ENCODE measurements around the gene RHOU.

RHOU gene

GRCh38 chr1:228776449-228776848, 41.2 kb downstream of the RHOU start:
- Histone ChIP-seq H3K9ac (ENCODE audit: low read length) (no peak overlapping the region), H3K4me1 (ENCODE audit: control insufficient read depth, insufficient read depth, low read length) (peaks cover 5% of the 10 kb centered on the region; the same call in 1 of the 2 replicates), H3K4me3 (ENCODE audit: low read depth, low read length) (no peak overlapping the region), H3K36me3 (ENCODE audit: control insufficient read depth, insufficient read depth, low read length) (no peaks in the 10 kb centered on the region), H3K9me3 (ENCODE audit: control insufficient read depth, insufficient read depth, low read depth, low read length) (no peaks in the 10 kb centered on the region), H3K27ac (ENCODE audit: low read depth, low read length) (no peak overlapping the region), H3K27me3 (ENCODE audit: control insufficient read depth, insufficient read depth, low read length) (no peaks in the 10 kb centered on the region)

- H3K4me1 ChIP-seq (ENCODE audit: control insufficient read depth, insufficient read depth, low read length): peaks cover 5% of the 10 kb centered on the region; the same call in 1 of the 2 replicates
- no peaks in the 10 kb centered on the region for H3K9me3 ChIP-seq (ENCODE audit: control insufficient read depth, insufficient read depth, low read depth, low read length)
- no peaks in the 10 kb centered on the region for H3K36me3 ChIP-seq (ENCODE audit: control insufficient read depth, insufficient read depth, low read length)
- no peak overlapping the region for H3K4me3 ChIP-seq (ENCODE audit: low read depth, low read length)
- no peak overlapping the region for H3K9ac ChIP-seq (ENCODE audit: low read length)
- H3K27ac ChIP-seq (ENCODE audit: low read depth, low read length): no peak overlapping the region
- H3K27me3 ChIP-seq (ENCODE audit: control insufficient read depth, insufficient read depth, low read length): no peaks in the 10 kb centered on the region
These were observed 42.0 kb downstream of the RHOU start for GRCh38 chr1:228777236-228777635.

- H3K9ac ChIP-seq (ENCODE audit: low read length): no peak overlapping the region
- H3K4me3 ChIP-seq (ENCODE audit: low read depth, low read length): no peak overlapping the region
- no peaks in the 10 kb centered on the region for H3K27me3 ChIP-seq (ENCODE audit: control insufficient read depth, insufficient read depth, low read length)
- H3K4me1 ChIP-seq (ENCODE audit: control insufficient read depth, insufficient read depth, low read length): peaks cover 5% of the 10 kb centered on the region; the same call in 1 of the 2 replicates
- no peaks in the 10 kb centered on the region for H3K36me3 ChIP-seq (ENCODE audit: control insufficient read depth, insufficient read depth, low read length)
- H3K27ac ChIP-seq (ENCODE audit: low read depth, low read length): no peak overlapping the region
- no peaks in the 10 kb centered on the region for H3K9me3 ChIP-seq (ENCODE audit: control insufficient read depth, insufficient read depth, low read depth, low read length)
These were observed 42.7 kb downstream of the RHOU start for GRCh38 chr1:228778026-228778425.

GRCh38 chr1:228778466-228778865, 43.2 kb downstream of the RHOU start:
- no peak overlapping the region for H3K27ac ChIP-seq (ENCODE audit: low read depth, low read length)
- no peak overlapping the region for H3K9ac ChIP-seq (ENCODE audit: low read length)

GRCh38 chr1:228778961-228779360, 43.7 kb downstream of the RHOU start:
- H3K4me3 ChIP-seq (ENCODE audit: low read depth, low read length): no peak overlapping the region
- H3K27ac ChIP-seq (ENCODE audit: low read depth, low read length): no peak overlapping the region
- H3K27me3 ChIP-seq (ENCODE audit: control insufficient read depth, insufficient read depth, low read length): no peaks in the 10 kb centered on the region
- H3K36me3 ChIP-seq (ENCODE audit: control insufficient read depth, insufficient read depth, low read length): no peaks in the 10 kb centered on the region
- no peaks in the 10 kb centered on the region for H3K9me3 ChIP-seq (ENCODE audit: control insufficient read depth, insufficient read depth, low read depth, low read length)
- no peak overlapping the region for H3K9ac ChIP-seq (ENCODE audit: low read length)
- H3K4me1 ChIP-seq (ENCODE audit: control insufficient read depth, insufficient read depth, low read length): peaks cover 5% of the 10 kb centered on the region; the same call in 1 of the 2 replicates

More at GRCh38 chr1:228778466-228778865, 43.2 kb downstream of the RHOU start:
- Histone ChIP-seq H3K4me3 (ENCODE audit: low read depth, low read length) (no peak overlapping the region), H3K9me3 (ENCODE audit: control insufficient read depth, insufficient read depth, low read depth, low read length) (no peaks in the 10 kb centered on the region), H3K4me1 (ENCODE audit: control insufficient read depth, insufficient read depth, low read length) (peaks cover 5% of the 10 kb centered on the region; the same call in 1 of the 2 replicates), H3K36me3 (ENCODE audit: control insufficient read depth, insufficient read depth, low read length) (no peaks in the 10 kb centered on the region), H3K27me3 (ENCODE audit: control insufficient read depth, insufficient read depth, low read length) (no peaks in the 10 kb centered on the region)

- no peaks in the 10 kb centered on the region for H3K27me3 ChIP-seq (ENCODE audit: control insufficient read depth, insufficient read depth, low read length)
- H3K9ac ChIP-seq (ENCODE audit: low read length): no peak overlapping the region
- peaks cover 5% of the 10 kb centered on the region; the same call in 1 of the 2 replicates for H3K4me1 ChIP-seq (ENCODE audit: control insufficient read depth, insufficient read depth, low read length)
- no peaks in the 10 kb centered on the region for H3K9me3 ChIP-seq (ENCODE audit: control insufficient read depth, insufficient read depth, low read depth, low read length)
- no peak overlapping the region for H3K4me3 ChIP-seq (ENCODE audit: low read depth, low read length)
- no peak overlapping the region for H3K27ac ChIP-seq (ENCODE audit: low read depth, low read length)
- no peaks in the 10 kb centered on the region for H3K36me3 ChIP-seq (ENCODE audit: control insufficient read depth, insufficient read depth, low read length)
These were observed 46.0 kb downstream of the RHOU start for GRCh38 chr1:228781161-228781808.

GRCh38 chr1:228781809-228782661, 46.8 kb downstream of the RHOU start:
- H3K27me3 ChIP-seq (ENCODE audit: control insufficient read depth, insufficient read depth, low read length): no peaks in the 10 kb centered on the region
- no peak overlapping the region for H3K9ac ChIP-seq (ENCODE audit: low read length)
- peaks cover 5% of the 10 kb centered on the region; the same call in 1 of the 2 replicates for H3K4me1 ChIP-seq (ENCODE audit: control insufficient read depth, insufficient read depth, low read length)
- no peaks in the 10 kb centered on the region for H3K9me3 ChIP-seq (ENCODE audit: control insufficient read depth, insufficient read depth, low read depth, low read length)
- no peaks in the 10 kb centered on the region for H3K36me3 ChIP-seq (ENCODE audit: control insufficient read depth, insufficient read depth, low read length)
- H3K27ac ChIP-seq (ENCODE audit: low read depth, low read length): no peak overlapping the region
- no peak overlapping the region for H3K4me3 ChIP-seq (ENCODE audit: low read depth, low read length)

- no peaks in the 10 kb centered on the region for H3K27me3 ChIP-seq (ENCODE audit: control insufficient read depth, insufficient read depth, low read length)
- no peak overlapping the region for H3K27ac ChIP-seq (ENCODE audit: low read depth, low read length)
- no peaks in the 10 kb centered on the region for H3K9me3 ChIP-seq (ENCODE audit: control insufficient read depth, insufficient read depth, low read depth, low read length)
- H3K36me3 ChIP-seq (ENCODE audit: control insufficient read depth, insufficient read depth, low read length): no peaks in the 10 kb centered on the region
- H3K4me1 ChIP-seq (ENCODE audit: control insufficient read depth, insufficient read depth, low read length): peaks cover 5% of the 10 kb centered on the region; the same call in 1 of the 2 replicates
- no peak overlapping the region for H3K4me3 ChIP-seq (ENCODE audit: low read depth, low read length)
- no peak overlapping the region for H3K9ac ChIP-seq (ENCODE audit: low read length)
These were observed 47.6 kb downstream of the RHOU start for GRCh38 chr1:228782662-228783417.

GRCh38 chr1:228783418-228784040, 48.2 kb downstream of the RHOU start:
- Histone ChIP-seq H3K27me3 (ENCODE audit: control insufficient read depth, insufficient read depth, low read length) (no peaks in the 10 kb centered on the region), H3K4me3 (ENCODE audit: low read depth, low read length) (no peak overlapping the region), H3K27ac (ENCODE audit: low read depth, low read length) (no peak overlapping the region), H3K9me3 (ENCODE audit: control insufficient read depth, insufficient read depth, low read depth, low read length) (no peaks in the 10 kb centered on the region), H3K4me1 (ENCODE audit: control insufficient read depth, insufficient read depth, low read length) (peaks cover 5% of the 10 kb centered on the region; the same call in 1 of the 2 replicates), H3K36me3 (ENCODE audit: control insufficient read depth, insufficient read depth, low read length) (no peaks in the 10 kb centered on the region), H3K9ac (ENCODE audit: low read length) (no peak overlapping the region)

- no peak overlapping the region for H3K27ac ChIP-seq (ENCODE audit: low read depth, low read length)
- no peaks in the 10 kb centered on the region for H3K27me3 ChIP-seq (ENCODE audit: control insufficient read depth, insufficient read depth, low read length)
- no peak overlapping the region for H3K9ac ChIP-seq (ENCODE audit: low read length)
- no peaks in the 10 kb centered on the region for H3K36me3 ChIP-seq (ENCODE audit: control insufficient read depth, insufficient read depth, low read length)
- H3K9me3 ChIP-seq (ENCODE audit: control insufficient read depth, insufficient read depth, low read depth, low read length): no peaks in the 10 kb centered on the region
- peaks cover 5% of the 10 kb centered on the region; the same call in 1 of the 2 replicates for H3K4me1 ChIP-seq (ENCODE audit: control insufficient read depth, insufficient read depth, low read length)
- no peak overlapping the region for H3K4me3 ChIP-seq (ENCODE audit: low read depth, low read length)
These were observed 48.9 kb downstream of the RHOU start for GRCh38 chr1:228784181-228784580.

Measured in HUES6 (cell line).